Measurements from ENCODE around the gene TM9SF1.

Gene TM9SF1

GRCh38 chr14:24194873-24195185 lies 412 bp downstream of the TM9SF1 start:
- no peak for DNase-seq

GRCh38 chr14:24194186-24194872 lies 912 bp downstream of the TM9SF1 start:
- no peak for DNase-seq

- no peak for DNase-seq
Measured at GRCh38 chr14:24192933-24193332, 2.3 kb downstream of the TM9SF1 start.

GRCh38 chr14:24190416-24190815 lies 4.8 kb downstream of the TM9SF1 start:
- DNase-seq, result no peak

- DNase-seq, result no peak
Measured at GRCh38 chr14:24189460-24189859, 5.8 kb downstream of the TM9SF1 start.

GRCh38 chr14:24189059-24189375 lies 6.2 kb downstream of the TM9SF1 start:
- no peak for DNase-seq

- peak; percentile 95 to 98 for DNase-seq
Measured at GRCh38 chr14:24188251-24189058, 6.8 kb downstream of the TM9SF1 start, which contains the start of gene IPO4. Gene IPO4 (minus strand): TSS chr14:24188816. CDS start chr14:24188787, 29 bp downstream.

DNA sequence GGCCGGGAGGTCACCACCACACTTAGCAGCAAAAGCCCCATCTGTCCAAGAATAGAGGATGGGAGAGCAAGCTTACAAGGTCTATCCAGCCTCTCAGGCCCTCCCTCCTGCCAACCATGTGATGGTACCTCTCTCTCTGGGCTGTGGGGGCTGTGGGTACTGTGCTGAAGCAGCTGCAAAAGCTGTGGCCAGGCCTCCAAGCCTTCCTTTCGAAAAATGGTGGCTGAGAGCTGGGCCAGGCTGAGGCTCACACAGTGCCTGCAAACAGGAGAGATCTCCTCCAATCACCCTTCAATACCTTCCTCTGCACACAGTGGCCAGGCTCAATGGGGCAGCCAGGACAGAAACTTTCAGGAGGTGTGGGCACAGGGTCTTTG lies 7.7 kb downstream of the TM9SF1 start:
- DNase-seq, result no peak

DNA sequence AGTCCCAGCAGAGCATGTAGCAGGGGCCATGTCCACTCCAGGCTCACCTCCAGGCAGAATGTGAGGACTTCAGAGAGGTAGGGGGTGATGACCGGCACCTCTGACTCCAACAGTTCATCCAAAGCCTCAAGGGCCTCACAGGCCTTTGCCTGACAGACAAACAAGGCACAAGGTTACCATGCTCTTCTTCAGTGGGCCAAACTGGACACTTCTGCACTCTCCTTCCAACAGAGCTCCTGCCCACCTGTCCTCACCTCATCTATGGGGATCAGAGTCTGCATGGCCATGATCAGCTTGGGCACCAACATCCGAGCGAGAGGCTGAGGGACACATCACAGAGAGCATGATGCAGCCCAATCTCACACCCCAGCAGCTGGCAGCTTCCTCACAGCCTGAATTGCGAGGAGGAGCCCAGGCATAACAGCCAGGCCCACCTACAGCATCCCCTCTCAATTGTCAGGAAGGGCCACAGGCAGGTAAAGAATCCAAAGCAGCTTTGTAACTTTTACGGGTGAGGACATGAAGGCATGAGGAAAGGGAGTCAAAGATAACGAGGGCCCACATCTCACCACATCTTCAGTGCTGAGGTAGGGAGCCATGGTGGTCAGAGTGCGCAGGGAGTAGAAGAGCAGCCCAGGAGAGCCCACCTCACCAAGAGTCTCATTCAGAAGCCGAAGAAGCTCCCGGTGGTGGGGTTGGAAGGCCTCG lies 8.3 kb downstream of the TM9SF1 start:
- no peak for DNase-seq

GRCh38 chr14:24185741-24186140 lies 9.5 kb downstream of the TM9SF1 start:
- DNase-seq, result no peak

- DNase-seq, result no peak
Measured at GRCh38 chr14:24185026-24185425, 10.2 kb downstream of the TM9SF1 start.

DNA sequence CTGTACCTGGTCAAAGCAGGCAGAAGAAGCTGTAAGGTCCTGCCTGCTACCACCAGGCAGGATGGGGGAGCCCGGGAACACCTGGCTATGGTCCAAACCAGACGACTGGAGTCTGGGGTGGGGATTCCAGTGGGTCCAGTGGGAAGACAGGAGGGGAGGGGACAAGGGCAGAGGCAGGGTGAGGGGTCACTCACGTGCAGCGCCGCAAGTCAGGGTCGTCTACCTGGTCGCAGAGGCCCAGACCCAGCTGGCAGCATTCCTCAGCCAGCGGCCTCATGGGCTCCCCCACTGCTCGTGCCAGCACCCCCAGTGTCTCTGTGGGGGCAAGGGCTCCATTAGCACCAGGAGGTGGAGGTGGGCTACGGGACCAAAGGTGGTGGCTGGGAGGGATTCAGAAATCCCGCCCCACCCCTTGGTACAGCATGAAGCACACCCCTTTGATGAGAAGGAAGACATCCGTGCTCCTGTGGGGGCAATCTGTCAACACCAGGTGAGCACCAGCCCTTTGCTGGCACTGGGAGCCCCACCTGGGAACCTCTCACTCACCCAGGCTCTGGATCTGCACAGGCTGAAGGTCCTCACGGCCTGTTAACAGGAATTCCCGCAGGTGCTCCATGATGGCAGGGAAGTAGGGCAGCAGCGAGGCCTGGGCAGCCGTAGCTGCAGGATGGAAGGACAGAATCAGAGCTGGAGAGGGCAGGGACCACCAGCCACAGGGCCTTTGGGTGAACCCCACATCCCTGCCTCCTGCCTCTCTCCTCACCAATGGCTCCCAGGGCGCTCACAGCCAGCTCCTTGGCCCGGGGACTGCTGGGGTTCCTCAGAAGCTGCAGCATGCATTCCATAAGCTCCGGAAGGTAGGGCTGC lies 10.9 kb downstream of the TM9SF1 start:
- DNase-seq, result no peak

DNA sequence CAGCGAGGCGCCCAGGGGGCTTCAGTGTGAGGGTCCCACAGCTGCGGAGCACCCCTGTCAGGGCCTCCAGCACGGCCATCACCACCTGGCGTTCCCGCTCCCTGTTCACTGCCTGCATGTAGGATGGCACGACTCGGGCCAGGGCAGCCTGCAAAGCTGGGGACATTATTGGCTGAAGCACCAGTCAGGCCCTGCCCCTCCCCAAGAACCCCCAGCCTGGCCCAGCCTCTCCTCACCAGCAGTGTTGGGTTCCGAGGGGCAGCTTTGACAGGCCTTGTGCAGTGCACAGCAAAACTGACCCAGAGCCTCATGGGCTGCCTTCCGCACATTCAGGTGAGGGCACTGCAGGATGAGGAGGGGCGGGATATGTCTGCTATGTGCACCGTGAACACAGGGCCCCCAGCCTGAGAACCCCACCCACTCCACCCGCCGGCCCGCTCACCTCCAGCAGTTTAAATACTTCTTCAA lies 12.2 kb downstream of the TM9SF1 start:
- DNase-seq, result no peak

- no peak for DNase-seq
Measured at GRCh38 chr14:24182110-24182882, 12.9 kb downstream of the TM9SF1 start.

DNA sequence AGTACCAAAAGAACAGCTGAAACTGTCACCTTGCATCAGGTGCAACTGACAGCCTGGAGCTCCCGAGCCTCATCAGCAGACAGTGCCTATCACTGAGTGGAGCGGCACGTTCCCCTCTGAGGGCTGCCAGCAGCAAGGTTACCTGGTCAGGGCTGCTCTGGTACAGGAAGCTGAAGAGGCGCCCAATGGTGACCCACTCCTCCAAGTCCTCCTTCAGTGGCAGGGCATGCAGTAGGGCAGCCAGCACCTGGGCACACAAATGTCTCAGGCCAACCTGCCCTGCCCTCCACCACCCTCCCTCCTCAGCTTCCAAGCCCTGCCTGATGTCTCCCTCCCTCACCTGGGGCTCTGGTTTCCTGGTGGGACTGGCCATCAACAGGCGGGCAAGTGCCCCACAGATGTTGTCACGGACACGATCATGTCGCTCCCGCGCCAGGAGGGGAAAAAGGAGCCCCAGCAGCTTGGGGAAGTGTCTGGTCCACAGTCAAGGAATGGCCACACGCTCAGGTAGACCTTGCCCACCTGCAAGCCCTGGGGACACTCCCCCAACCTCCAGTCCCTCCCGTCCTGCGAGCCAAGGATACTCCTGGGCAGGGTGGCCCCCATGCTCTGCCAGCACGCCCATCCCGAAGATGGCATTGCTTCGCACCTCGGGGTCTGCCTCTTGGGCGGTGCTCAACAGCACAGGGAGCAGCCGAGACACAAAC lies 13.7 kb downstream of the TM9SF1 start:
- DNase-seq, result no peak

- DNase-seq, result peak in 1 of 2 experiments; percentile 16
Measured at GRCh38 chr14:24179961-24180796, 15.1 kb downstream of the TM9SF1 start.

DNA sequence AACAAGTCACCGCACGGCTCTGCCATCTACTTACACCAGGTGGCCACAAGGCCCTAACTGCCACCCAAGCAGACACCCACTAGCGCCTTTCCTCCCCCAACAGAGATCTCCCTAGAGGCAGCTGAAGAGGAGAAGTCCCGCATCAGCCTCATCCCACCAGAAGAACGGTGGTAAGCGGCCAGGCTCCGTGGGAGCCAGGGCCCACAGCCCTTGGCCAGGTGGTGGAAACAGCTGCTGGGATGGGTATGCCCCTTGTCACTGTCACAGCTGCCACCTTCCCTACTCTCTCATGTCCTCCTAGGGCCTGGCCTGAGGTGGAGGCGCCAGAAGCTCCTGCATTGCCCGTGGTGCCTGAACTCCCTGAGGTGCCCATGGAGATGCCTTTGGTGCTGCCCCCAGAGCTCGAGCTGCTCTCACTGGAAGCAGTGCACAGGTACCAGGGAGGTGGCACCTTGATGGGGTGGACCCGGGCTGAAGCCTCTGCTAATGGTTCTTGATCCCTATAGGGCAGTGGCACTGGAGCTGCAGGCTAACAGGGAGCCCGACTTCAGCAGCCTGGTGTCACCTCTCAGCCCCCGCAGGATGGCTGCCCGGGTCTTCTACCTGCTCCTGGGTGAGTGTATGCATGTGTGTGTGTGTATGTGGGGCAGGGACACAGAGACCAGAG lies 15.8 kb downstream of the TM9SF1 start:
- no peak for DNase-seq

DNA sequence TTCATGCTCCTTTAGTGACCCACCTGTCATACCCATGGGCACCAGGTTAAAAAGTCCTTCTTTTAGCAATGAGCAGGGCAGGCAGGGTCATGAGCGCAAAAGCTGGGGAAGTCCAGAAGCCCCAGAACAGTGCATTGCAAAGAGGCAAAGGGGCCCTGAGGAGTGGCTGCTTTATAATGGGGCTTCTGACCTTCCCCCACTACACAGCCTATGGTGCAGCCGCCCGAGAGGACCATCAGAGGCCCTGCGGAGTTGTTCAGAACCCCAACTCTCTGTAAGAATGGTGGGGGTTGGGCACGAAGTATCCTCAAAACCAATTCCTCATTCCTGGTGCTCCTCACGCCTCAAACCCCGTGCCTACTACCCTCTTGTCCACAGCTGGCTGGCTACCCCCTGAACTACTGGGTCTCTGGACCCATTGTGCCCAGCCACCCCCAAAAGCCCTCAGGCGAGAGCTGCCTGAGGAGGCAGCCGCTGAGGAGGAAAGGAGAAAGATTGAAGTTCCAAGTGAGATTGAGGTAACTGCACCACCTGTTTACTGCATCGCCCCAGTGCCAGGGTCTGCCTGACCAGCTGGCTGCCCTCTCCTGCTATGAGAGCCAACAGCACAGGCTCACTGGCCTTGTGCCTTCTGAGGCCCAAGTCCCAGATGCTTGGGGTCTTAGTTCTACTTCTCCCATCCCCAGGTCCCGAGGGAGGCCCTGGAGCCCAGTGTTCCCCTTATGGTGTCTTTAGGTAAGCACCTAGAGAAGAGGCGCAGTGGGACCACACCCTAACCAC lies 16.7 kb downstream of the TM9SF1 start:
- DNase-seq, result no peak

DNA sequence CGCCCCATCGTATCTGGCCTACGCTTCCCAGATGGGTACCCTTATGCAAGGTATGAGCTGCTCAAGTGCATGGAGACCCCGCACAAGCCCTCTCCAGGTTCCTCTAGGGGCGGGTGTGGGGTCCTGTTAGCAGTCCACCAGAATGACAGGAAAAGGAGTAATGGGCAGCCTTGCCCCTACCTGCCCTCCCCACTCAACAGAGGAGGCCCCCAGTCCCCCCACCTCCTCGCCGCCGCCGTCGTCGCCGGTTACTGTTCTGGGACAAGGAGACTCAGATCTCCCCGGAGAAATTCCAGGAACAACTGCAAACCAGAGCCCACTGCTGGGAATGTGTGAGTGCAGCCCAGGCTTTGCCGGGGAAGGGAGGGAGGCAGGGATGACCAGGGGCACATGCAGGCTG lies 17.4 kb downstream of the TM9SF1 start:
- DNase-seq, result no peak

Data from NCI-H526 (cell line).